Mucosa of descending colon (tissue), 3 donors: ENCODE measurements around the gene USP49. TPM values are rescaled to one million over a fixed set of nuclear protein-coding genes. Genes with fewer than 3 reads are reported as not detected.
A peak's percentile ranks its signal among the peaks of the same experiment; 100 is the strongest.

Source experiments
- ATAC-seq: fragments of 200-7000 bp; cut with Tn5 transposase; one replicate; pipeline ENCODE4 v1.9.1; 2020; ENCODE audit warnings: mild to moderate bottlenecking, moderate library complexity
- DNase-seq, 3 donors: peaks; one replicate each; pipeline ENCODE4 v3.0.0-alpha.2; 2020
- H3K36me3 ChIP-seq: fragments of 200-600 bp; one replicate; pipeline ENCODE4 v1.8.0; 2021; ENCODE audit warnings: low read depth, mild to moderate bottlenecking
- H3K4me1 ChIP-seq: fragments of 200-600 bp; one replicate; pipeline ENCODE4 v1.8.0; 2021; ENCODE audit warnings: low read depth, mild to moderate bottlenecking
- H3K4me3 ChIP-seq: fragments of 200-600 bp; one replicate; pipeline ENCODE4 v1.8.0; 2021; ENCODE audit warnings: mild to moderate bottlenecking
- H3K9me3 ChIP-seq: fragments of 200-600 bp; one replicate; pipeline ENCODE4 v1.8.0; 2021; ENCODE audit warnings: mild to moderate bottlenecking
- CTCF ChIP-seq: fragments of 200-600 bp; IDR thresholded peaks from one replicate; pipeline ENCODE4 v1.8.0; 2022; ENCODE audit warnings: antibody characterized with exemption, mild to moderate bottlenecking
- intact Hi-C, 2 donors: fragments of 100-400 bp; cut with DNase I in 1 of 2; cut with micrococcal nuclease in 1 of 2; formaldehyde crosslinking; loops; one replicate each; pipeline versions ENCODE4 v1.11.0 to v1.11.1; 2022; cut with DNase I, micrococcal nuclease
- total RNA-seq, 3 donors: library from RNA; stranded (reverse); fragmentation: NEBNext Ultra II Directional in 2 of 3; extraction: Animal tissue kit (Norgen Biotek cat#: 25700) in 2 of 3; gene quantifications; one replicate each; pipeline versions ENCODE4 v1.2.1 to v1.2.4, GENCODE V29; 2021 to 2023
- donor health status: DM: no; HTN: no; CAD: no; lungs with moderate emphysema.
- donor health status: DM: no; HTN: no; CAD: no.
- donor health status: DM: no; HTN: yes; CAD: no.

Gene USP49
- total RNA-seq, 3 donors from 2014 or later = 2.8 to 3.7 (median 3.2) TPM

- DNase-seq (no peak), ATAC-seq (no peak)
- Histone ChIP-seq H3K4me1 (peaks cover 29% of the 10 kb centered on the region), H3K4me3 (no peak overlapping the region), H3K36me3 (no peaks in the 10 kb centered on the region), H3K9me3 (no peaks in the 10 kb centered on the region)
- intact Hi-C loops = loop anchor here in 1 of 2 donors (10.0 kb wide), 1 partner anchor 260 kb away; no protein-coding TSS in a partner anchor
- TF ChIP-seq CTCF = no peak
These were observed 109.9 kb downstream of the USP49 start for GRCh38 chr6:41785254-41785653.

GRCh38 chr6:41784581-41785171 lies 110.5 kb downstream of the USP49 start:
- Histone ChIP-seq H3K4me1 (peaks cover 29% of the 10 kb centered on the region), H3K9me3 (no peaks in the 10 kb centered on the region), H3K36me3 (no peaks in the 10 kb centered on the region), H3K4me3 (no peak overlapping the region)
- ATAC-seq (no peak), DNase-seq (no peak)
- TF ChIP-seq CTCF = no peak
- intact Hi-C loops = loop anchor here in 1 of 2 donors (10.0 kb wide), 1 partner anchor 260 kb away; no protein-coding TSS in a partner anchor

- Histone ChIP-seq H3K4me3 (no peak overlapping the region), H3K9me3 (no peaks in the 10 kb centered on the region), H3K4me1 (peaks cover 30% of the 10 kb centered on the region), H3K36me3 (no peaks in the 10 kb centered on the region)
- intact Hi-C loops = loop anchor here in 1 of 2 donors (10.0 kb wide), 1 partner anchor 262 kb away; no protein-coding TSS in a partner anchor
- no peak for TF ChIP-seq CTCF
- ATAC-seq = no peak
- DNase-seq = no peak
These were observed 111.9 kb downstream of the USP49 start for GRCh38 chr6:41783106-41783780.

GRCh38 chr6:41781366-41781730 lies 113.8 kb downstream of the USP49 start:
- H3K36me3 ChIP-seq = no peaks in the 10 kb centered on the region
- intact Hi-C loops = loop anchor here in 1 of 2 donors (10.0 kb wide), 1 partner anchor 263 kb away; no protein-coding TSS in a partner anchor
- H3K4me3 ChIP-seq = no peak overlapping the region
- H3K9me3 ChIP-seq = no peaks in the 10 kb centered on the region
- peaks cover 29% of the 10 kb centered on the region for H3K4me1 ChIP-seq
- no peak for TF ChIP-seq CTCF
- DNase-seq (peak in 2 of 3 donors; percentile 57 to 65), ATAC-seq (peak; percentile 30)

- peaks cover 24% of the 10 kb centered on the region for H3K4me1 ChIP-seq
- intact Hi-C loops = loop anchor here in 1 of 2 donors (10.0 kb wide), 1 partner anchor 264 kb away; no protein-coding TSS in a partner anchor
- DNase-seq (peak; percentile 69 to 75 (median 71)), ATAC-seq (peak; percentile 43)
- peak within 1 kb of the TSS; percentile 50 for H3K4me3 ChIP-seq
- H3K9me3 ChIP-seq = no peaks in the 10 kb centered on the region
- H3K36me3 ChIP-seq = no peaks in the 10 kb centered on the region
- TF ChIP-seq CTCF = no peak
These were observed 114.4 kb downstream of the USP49 start, which contains the start of gene PRICKLE4 for GRCh38 chr6:41780551-41781365. Gene PRICKLE4, plus strand, starts transcription at chr6:41780782. Its CDS starts 2,692 bp downstream, at chr6:41783474.
